Motor neuron (in vitro differentiated cells): ENCODE data around the gene SPHK1. TPM values are rescaled to one million over a fixed set of nuclear protein-coding genes. Genes with fewer than 3 reads are reported as not detected.
"Not testable (repeated sequence)": the region's sequence is repeated elsewhere in the genome, so short reads cannot be mapped to it uniquely, and the experiment has no call there.

ENCODE experiments used
- ATAC-seq, 8 experiments: fragments of 200-7000 bp; cut with Tn5 transposase; replicated peaks in 6 of 8; 2 replicates each; pipeline ENCODE4 v1.8.0; 2021; ENCODE audit warnings: mild to moderate bottlenecking in 8 of 8, moderate library complexity in 8 of 8
- H3K27ac ChIP-seq, 2 donors: fragments of 250-450 bp; sonication (Bioruptor Pico); 2 replicates each; pipeline ENCODE4 v1.9.0; 2021; ENCODE audit warnings: antibody characterized with exemption in 2 of 2, mild to moderate bottlenecking in 2 of 2, moderate library complexity in 1 of 2
- H3K4me1 ChIP-seq, 2 donors: fragments of 250-450 bp; sonication (Bioruptor Pico); replicated peaks in 1 of 2; 2 replicates each; pipeline ENCODE4 v1.6.1; 2021; ENCODE audit warnings: antibody characterized with exemption in 2 of 2, mild to moderate bottlenecking in 2 of 2, moderate library complexity in 1 of 2
- H3K4me3 ChIP-seq, 5 donors: fragments of 250-450 bp; sonication (Bioruptor Pico); 2 replicates each; pipeline ENCODE4 v1.9.0; 2021; ENCODE audit warnings: antibody characterized with exemption in 5 of 5, mild to moderate bottlenecking in 5 of 5, moderate library complexity in 4 of 5
- WGBS, 10 experiments: fragments of 450-650 bp; shearing (Covaris generic); methylation state at CpG; one replicate each; pipeline ENCODE4 v1.0.0; 2022; 5-methylcytosine and 5-hydroxymethylcytosine counted together
- in situ Hi-C, 9 experiments: fragments of 400-800 bp; cut with MboI; loops; one replicate each; pipeline ENCODE4 v1.15.0; 2021; ENCODE audit warnings: low sequenced_read_pairs in 9 of 9, low pct_unique_long_range_greater_than_20kb in 2 of 9; ENCODE audit not compliant: unreplicated experiment in 9 of 9
- total RNA-seq, 8 experiments: library from RNA; unstranded; fragments of 300-600 nt; gene quantifications; 2 replicates each; pipeline versions ENCODE4 v1.2.3 to v1.2.4, GENCODE V29; 2022

Gene SPHK1, protein sequence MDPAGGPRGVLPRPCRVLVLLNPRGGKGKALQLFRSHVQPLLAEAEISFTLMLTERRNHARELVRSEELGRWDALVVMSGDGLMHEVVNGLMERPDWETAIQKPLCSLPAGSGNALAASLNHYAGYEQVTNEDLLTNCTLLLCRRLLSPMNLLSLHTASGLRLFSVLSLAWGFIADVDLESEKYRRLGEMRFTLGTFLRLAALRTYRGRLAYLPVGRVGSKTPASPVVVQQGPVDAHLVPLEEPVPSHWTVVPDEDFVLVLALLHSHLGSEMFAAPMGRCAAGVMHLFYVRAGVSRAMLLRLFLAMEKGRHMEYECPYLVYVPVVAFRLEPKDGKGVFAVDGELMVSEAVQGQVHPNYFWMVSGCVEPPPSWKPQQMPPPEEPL
- total RNA-seq = 10 to 100 TPM in 4 of 8 experiments, 1 to 10 TPM in 1, under 1 TPM in 3; 0.50 to 61.8 (median 5.8) TPM

DNA sequence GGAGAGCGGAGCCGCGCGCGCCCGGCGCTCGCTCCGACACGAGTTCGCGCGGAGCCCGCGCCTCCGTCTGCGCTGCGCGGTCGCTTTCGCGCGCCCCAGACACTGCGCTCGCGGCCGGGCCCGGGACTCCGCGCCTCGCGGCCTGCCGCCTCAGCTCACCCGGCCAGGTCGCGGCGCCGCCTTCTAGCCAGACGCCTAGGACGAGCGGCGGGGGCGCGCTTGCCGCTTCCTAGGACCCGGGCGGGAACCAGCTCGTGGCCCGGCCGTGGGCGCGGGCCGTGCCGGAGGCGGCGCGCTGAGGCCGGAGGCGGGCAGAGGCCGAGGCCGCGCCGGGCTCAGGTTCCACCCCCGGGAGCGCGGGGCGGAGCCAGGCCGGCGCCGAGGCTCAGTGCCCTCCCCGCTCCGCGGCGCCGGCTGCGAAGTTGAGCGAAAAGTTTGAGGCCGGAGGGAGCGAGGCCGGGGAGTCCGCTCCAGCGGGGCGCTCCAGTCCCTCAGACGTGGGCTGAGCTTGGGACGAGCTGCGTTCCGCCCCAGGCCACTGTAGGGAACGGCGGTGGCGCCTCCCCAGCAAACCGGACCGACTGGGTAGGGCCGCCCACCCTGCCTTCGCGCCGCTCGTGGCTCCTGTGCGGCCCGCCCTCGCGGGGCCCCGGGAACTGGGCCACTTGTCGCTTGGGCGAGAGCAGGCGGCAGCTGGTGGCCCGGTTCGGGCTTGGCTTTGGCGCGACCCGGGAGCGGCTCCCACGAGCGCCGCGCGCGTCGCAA lies at the start of gene SPHK1:
TSS of gene SPHK1 (plus strand) at position 388 of the 765 bp plus-strand sequence. CDS start 1,036 bp downstream, outside the sequence.
- H3K4me1 ChIP-seq = peaks cover 12 to 13% of the 10 kb centered on the region in 2 donors
- no peak within 1 kb of the TSS for H3K27ac ChIP-seq
- 0% methylated on average over 8 of the region's 118 CpGs; no CpG with 5 or more reads in 8 of the 10 experiments for WGBS, 10 experiments
- peak within 1 kb of the TSS; percentile 34 to 44 (median 42) for H3K4me3 ChIP-seq
- ATAC-seq = peak; percentile 39 to 69 (median 49)
- in situ Hi-C loops = loop anchor here in 1 of 9 experiments (10.0 kb wide), 1 partner anchor 80 kb away; the partner anchor contains the start of gene QRICH2

DNA sequence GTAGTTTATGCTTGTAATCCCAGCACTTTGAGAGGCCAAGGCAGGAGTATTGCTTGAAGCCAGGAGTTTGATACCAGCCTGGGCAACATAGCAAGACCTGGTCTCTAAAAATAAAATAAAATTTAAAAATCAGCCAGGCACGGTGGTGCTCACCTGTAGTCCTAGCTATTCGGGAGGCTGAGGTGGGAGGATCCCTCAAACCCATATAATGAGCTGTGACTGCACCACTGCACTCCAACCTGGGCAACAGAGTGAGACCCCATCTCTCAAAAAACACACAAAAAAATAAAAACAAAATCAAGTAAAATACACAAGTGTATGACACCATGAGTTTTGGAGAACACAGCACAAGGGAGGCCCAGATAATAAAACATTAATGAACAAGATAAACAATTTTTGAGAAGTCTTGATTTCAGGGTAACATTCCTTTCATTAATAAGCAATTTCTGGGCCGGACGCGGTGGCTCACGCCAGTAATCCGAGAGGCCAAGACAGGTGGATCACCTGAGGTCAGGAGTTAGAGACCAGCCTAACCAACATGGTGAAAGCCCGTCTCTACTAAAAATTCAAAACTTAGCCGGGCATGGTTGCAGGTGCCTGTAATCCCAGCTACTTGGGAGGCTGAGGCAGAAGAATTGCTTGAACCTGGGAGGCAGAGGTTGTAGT lies 48.6 kb upstream of the SPHK1 start:
- Histone ChIP-seq H3K27ac (no peak overlapping the region), H3K4me3 (no peak overlapping the region), H3K4me1 (no peaks in the 10 kb centered on the region)
- in situ Hi-C loops = no loop called here
- no peak for ATAC-seq
- 94 to 100% (median 96%) methylated on average over 1 to 8 of the region's 9 CpGs; no CpG with 5 or more reads in 2 of the 10 experiments for WGBS, 10 experiments

DNA sequence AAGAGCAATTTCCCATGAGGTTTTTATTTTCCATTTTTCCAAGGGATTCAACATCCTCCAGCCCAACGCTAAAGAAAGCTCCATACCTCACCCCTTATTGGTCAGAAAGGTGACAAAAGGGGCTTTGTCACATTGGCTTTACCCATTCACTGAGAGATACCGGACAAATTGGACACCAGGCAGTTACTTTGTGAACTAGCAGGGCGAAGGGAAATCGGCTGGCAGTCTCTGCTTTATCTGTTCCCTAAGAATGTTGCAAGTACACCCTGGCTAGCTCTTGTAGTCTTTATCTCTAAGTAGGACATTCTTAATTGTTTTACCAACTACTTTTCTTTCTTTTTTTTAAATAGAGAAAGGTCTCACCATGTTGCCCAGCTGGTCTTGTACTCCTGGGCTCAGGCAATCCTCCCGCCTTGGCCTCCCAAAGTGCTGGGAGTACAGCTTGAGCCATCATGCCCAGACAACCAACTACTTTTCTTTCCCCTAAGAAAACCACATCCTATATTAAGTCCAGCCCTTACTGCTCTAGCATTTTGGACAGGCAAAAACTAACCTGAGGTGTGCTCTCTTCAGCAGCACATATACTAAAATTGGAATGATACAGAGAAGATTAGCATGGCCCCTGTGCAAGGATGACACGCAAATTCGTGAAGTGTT lies 47.5 kb upstream of the SPHK1 start:
- no peak for ATAC-seq
- 58 to 100% (median 85%) methylated on average over 1 to 7 of the region's 7 CpGs; no CpG with 5 or more reads in 2 of the 10 experiments for WGBS, 10 experiments

DNA sequence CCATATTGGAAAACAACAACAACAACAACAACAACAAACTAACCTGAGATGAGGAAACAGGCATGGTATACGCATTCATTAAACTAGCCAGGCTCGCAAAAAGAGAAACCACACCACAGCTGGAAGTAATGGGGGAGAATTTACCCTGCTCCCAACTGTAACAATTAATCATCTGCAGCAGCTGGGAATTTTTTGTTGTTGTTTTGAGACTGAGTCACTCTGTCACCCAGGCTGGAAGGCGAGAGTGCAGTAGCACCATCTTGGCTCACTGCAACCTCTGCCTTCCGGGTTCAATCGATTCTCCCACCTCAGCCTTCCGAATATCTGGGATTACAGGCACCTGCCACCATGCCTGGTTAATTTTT lies 47.0 kb upstream of the SPHK1 start:
- Histone ChIP-seq H3K4me3 (no peak overlapping the region), H3K4me1 (no peaks in the 10 kb centered on the region), H3K27ac (no peak overlapping the region)
- in situ Hi-C loops = no loop called here
- 31 to 100% (median 79%) methylated on average over 1 to 6 of the region's 6 CpGs; no CpG with 5 or more reads in 3 of the 10 experiments for WGBS, 10 experiments
- ATAC-seq = peak in 2 of 8 experiments; percentile 65 to 81

More for the DNA sequence above, 47.5 kb upstream of the SPHK1 start:
- Histone ChIP-seq H3K27ac (no peak overlapping the region), H3K4me3 (no peak overlapping the region), H3K4me1 (no peaks in the 10 kb centered on the region)
- in situ Hi-C loops = no loop called here

DNA sequence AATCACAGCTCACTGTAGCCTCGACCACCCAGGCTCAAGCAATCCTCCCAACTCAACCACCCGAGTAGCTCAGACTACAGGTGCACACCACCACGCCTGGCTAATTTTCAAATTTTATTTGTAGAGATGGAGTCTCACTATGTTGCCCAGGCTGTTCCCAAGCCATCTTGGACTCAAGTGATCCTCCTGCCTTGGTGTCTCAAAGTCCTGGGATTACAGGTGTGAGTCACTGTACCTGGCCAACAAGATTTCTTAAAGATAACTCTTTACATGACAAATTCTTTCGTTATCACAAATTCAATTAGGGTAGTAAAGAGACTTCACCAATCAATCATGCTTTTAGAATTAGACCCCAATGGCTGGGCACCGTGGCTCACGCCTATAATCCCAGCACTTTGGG lies 43.1 kb upstream of the SPHK1 start:
- 92 to 100% (median 100%) methylated on average over 1 to 4 of the region's 6 CpGs; no CpG with 5 or more reads in 4 of the 10 experiments for WGBS, 10 experiments
- in situ Hi-C loops = no loop called here
- H3K4me3 ChIP-seq = no peak overlapping the region
- no peak for ATAC-seq
- peaks cover 7 to 13% of the 10 kb centered on the region in 2 donors for H3K4me1 ChIP-seq
- H3K27ac ChIP-seq = no peak overlapping the region

DNA sequence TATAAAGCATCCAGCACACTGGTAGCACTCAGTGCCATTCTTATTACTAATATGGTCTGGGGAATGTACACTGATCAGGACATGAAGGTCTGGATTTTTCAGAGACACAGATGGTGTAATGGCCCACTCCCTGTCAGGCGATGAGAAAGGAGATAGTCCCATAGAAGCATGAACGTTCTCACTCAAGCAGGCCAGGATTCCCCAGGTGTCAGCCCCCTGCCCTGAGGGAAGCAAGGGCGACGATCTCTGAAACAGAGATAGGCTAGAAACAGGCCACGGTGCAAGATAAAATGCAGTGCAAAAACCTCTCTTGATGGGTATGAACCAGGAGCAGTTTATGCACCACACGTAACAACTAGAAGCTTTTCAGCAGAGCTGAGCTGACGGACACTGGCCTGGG lies 41.3 kb upstream of the SPHK1 start:
- 80 to 100% (median 90%) methylated on average over 1 to 7 of the region's 7 CpGs; no CpG with 5 or more reads in 1 of the 10 experiments for WGBS, 10 experiments
- ATAC-seq = no peak
- in situ Hi-C loops = no loop called here
- Histone ChIP-seq H3K4me3 (no peak overlapping the region), H3K4me1 (peaks cover 9 to 14% of the 10 kb centered on the region in 2 donors), H3K27ac (no peak overlapping the region)

DNA sequence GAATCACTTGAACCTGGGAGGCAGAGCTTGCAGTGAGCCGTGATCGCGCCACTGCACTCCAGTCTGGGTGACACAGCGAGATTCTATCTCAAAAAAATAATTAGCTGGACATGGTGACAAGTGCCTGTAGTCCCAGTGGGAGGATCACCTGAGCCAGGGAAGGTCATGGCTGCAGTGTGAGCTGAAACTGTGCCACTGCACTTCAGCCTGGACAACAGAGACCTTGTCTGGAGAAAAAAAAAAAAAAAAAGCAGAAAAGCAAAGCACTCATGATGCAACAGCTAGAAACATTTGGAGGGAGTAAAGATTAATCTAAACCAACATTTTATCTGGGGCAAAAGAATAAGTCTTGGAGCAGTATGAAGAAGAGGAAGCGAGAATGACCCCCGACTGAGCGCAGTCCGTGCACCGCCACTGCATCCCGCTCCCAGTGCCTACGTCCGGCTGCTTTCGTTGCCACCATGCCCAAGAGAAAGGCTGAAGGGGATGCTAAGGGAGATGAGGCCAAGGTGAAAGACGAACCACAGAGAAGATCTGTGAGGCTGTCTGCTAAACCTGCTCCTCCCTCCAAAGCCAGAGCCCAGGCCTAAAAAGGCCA lies 38.9 kb upstream of the SPHK1 start:
- in situ Hi-C loops = no loop called here
- H3K4me3 ChIP-seq = no peak overlapping the region
- WGBS, 10 experiments = 89 to 100% (median 96%) methylated on average over 4 to 12 of the region's 14 CpGs; no CpG with 5 or more reads in 1 of the 10 experiments
- peaks cover 9 to 14% of the 10 kb centered on the region in 2 donors for H3K4me1 ChIP-seq
- peak overlapping the region; percentile 74 to 81 for H3K27ac ChIP-seq
- ATAC-seq = peak in 5 of 8 experiments; percentile 64 to 95 (median 76)

DNA sequence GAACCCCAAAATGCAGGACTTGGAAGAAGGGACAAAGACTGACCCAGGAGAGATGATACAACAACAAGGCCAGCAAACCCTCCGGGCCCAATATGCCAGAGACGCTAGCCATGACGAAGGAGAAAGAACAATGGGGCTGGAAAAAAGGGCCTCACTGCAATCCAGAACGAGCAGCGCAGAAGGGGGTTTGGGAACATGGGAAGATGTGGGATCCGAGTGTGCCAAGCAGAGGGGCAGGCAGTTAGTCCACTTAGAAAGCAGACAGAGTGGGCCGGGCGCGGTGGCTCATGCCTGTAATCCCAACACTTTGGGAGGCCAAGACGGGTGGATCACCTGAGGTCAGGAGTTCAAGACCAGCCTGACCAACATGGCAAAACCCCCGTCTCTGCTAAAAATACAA lies 37.5 kb upstream of the SPHK1 start:
- WGBS, 10 experiments = 96 to 100% (median 100%) methylated on average over 1 to 4 of the region's 11 CpGs; no CpG with 5 or more reads in 7 of the 10 experiments
- H3K27ac ChIP-seq, ATAC-seq, in situ Hi-C loops, H3K4me3 ChIP-seq: not testable (repeated sequence)
- peaks cover 9 to 14% of the 10 kb centered on the region in 2 donors for H3K4me1 ChIP-seq

DNA sequence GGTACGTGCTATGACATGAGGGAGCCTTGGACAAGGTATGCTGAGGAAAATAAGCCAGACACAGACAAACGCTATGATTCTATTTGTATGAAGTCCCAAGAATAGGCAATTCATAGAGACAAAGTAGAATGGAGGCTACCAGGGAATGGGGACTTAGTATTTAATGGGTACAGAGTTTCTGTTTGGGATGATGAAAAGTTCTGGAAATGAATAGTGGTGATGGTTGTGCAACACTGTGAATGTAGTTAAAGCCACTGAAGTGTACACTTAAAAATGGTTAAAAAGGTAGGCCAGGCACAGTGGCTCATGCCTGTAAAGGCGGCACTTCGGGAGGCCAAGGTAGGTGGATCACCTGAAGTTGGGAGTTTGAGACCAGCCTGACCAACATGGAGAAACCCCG lies 33.9 kb upstream of the SPHK1 start:
- no peak overlapping the region for H3K27ac ChIP-seq
- no peak overlapping the region for H3K4me3 ChIP-seq
- 86 to 100% (median 97%) methylated on average over 2 to 5 of the region's 5 CpGs for WGBS, 10 experiments
- H3K4me1 ChIP-seq = peaks cover 11 to 14% of the 10 kb centered on the region in 2 donors
- no peak for ATAC-seq
- in situ Hi-C loops = no loop called here

DNA sequence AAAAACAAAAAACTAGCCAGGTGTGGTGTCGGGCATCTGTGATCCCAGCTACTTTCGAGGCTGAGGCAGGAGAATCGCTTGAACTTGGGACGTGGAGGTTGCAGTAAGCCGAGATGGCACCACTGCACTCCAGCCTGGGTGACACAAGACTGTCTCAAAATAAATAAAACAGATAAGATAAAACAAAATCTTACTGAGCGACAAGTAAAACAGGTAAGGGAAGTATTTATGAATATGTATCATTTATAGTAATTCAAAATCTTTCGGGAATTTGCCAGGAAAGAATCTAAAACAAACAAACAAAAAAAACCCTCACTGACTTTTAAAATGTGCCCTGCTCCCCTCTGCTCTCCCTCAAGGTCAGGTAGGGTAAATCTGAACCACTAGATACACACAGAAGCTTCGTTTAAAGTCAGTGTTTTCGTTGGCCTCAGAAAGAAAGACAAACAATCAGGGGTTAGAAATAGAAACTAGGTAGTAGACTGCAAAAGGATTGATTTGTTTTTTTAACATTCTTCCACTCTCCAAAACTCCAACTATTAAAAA lies 32.8 kb upstream of the SPHK1 start:
- no peak overlapping the region for H3K27ac ChIP-seq
- peaks cover 2 to 5% of the 10 kb centered on the region in 2 donors for H3K4me1 ChIP-seq
- 60 to 95% (median 82%) methylated on average over 2 to 9 of the region's 9 CpGs for WGBS, 10 experiments
- in situ Hi-C loops = no loop called here
- H3K4me3 ChIP-seq = no peak overlapping the region
- no peak for ATAC-seq

DNA sequence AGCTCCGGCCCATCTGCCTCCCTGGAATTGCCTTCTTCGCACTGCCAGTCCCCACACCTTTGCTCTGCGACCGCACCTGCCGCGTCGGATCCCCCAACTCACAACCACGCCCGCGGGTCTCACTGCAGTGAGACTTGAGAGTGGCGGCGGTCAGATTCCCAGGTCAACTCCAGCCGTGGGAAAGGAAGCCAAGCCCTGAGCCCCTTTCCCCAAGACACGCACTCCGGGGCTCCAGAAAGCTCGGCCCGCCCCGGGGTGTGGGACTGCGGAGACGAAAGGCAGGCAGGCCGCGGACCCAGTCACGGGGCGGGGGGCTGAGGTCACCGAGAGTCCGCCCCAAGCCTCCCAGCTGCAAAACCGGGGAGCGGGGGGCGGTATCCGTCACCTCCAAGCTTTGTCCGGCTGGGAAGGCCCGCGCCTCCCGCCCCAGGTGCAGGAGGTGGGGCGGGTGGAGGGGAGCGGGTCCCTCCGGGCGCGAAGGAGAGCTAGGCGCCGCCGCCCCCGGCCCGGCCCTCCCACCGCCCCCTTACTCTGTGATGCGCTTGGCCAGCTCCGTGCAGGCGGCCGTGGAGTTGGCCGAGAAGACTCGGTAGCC lies 31.3 kb upstream of the SPHK1 start:
- ATAC-seq = peak in 6 of 8 experiments; percentile 2 to 54 (median 27)
- in situ Hi-C loops = no loop called here
- peak overlapping the region; percentile 63 to 87 (median 67) for H3K4me3 ChIP-seq

More for the DNA sequence above, 31.3 kb upstream of the SPHK1 start:
- WGBS, 10 experiments = 0 to 2% (median 0%) methylated on average over 1 to 9 of the region's 51 CpGs; no CpG with 5 or more reads in 7 of the 10 experiments
- Histone ChIP-seq H3K4me1 (peaks cover 2 to 5% of the 10 kb centered on the region in 2 donors), H3K27ac (peak overlapping the region; percentile 94 to 98)
